ENCODE measurements around the gene BOD1L1. TPM values are rescaled to one million over a fixed set of nuclear protein-coding genes. Genes with fewer than 3 reads are reported as not detected.

BOD1L1 gene
- total RNA-seq, 2 donors from 2014 or later: 16.2 to 20.0 TPM

DNA sequence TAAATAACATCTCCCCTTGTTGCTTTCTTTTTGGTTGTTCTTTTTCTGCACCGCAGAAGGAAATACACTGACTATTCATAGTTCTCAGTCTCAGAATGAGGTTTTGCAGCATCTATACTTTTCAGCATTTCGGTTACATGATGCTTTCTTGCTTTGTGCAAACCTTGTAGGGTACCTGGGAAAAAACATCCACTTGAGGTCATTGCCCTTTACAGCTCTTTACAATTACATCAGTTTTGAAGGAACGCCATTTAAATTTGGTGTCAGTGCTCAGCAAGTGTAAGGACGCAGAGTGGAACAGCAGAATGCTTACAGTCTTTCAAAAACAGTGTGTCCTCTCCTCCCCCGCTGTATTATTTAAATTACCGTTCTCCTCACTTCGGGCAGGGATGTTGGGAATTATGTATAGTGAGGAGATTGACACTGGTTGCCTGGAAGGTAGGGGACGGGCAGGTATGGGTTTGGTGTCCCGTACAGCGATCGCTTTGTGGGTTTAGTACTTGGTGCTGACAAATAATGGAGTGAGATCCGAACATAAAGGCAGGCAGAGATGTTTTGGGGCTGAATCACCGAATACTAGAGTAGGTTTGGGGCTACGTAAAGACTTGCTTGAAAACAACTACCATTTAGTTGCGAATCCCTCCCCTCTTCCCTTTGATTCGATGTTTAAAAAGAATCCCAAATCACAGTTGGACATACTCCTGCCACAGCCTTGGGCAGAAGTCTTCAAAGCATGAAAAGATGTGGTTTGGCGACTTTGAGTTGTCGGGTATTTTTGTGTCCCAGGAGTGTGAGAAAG, 81.2 kb downstream of the BOD1L1 start:
- Histone ChIP-seq H3K4me1 (peaks cover 0 to 47% of the 10 kb centered on the region in 2 donors), H3K36me3 (no peaks in the 10 kb centered on the region), H3K27me3 (peaks cover 56 to 77% of the 10 kb centered on the region in 2 donors), H3K4me3 (no peak overlapping the region), H3K27ac (no peak overlapping the region), H3K9me3 (peaks cover 0 to 8% of the 10 kb centered on the region in 2 donors)
- DNase-seq (ENCODE audit: low spot score): no peak
- TF ChIP-seq, protein P1, sequence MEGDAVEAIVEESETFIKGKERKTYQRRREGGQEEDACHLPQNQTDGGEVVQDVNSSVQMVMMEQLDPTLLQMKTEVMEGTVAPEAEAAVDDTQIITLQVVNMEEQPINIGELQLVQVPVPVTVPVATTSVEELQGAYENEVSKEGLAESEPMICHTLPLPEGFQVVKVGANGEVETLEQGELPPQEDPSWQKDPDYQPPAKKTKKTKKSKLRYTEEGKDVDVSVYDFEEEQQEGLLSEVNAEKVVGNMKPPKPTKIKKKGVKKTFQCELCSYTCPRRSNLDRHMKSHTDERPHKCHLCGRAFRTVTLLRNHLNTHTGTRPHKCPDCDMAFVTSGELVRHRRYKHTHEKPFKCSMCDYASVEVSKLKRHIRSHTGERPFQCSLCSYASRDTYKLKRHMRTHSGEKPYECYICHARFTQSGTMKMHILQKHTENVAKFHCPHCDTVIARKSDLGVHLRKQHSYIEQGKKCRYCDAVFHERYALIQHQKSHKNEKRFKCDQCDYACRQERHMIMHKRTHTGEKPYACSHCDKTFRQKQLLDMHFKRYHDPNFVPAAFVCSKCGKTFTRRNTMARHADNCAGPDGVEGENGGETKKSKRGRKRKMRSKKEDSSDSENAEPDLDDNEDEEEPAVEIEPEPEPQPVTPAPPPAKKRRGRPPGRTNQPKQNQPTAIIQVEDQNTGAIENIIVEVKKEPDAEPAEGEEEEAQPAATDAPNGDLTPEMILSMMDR (IDR thresholded peaks at IDR 0.05): no peak

DNA sequence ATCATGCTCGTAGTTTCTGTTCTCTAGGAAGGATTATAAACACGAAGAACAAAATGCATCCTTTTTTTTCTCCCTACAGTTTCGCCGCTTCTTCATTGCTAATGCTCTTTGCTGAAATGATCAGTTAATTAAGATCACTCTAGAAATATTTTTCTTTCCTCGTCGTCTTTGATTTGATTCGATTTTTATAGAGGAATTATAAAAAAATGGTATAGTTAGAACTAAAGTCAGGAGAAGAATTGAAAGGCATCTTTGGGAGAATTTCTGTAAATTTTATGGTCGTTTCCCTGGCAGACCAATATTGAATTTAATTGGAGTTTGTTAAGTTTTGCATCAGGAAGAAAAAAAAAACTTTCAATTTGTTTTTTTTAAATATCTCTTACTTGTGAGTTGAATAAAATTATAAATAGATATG, 82.1 kb downstream of the BOD1L1 start:
- no peaks in the 10 kb centered on the region for H3K36me3 ChIP-seq
- TF ChIP-seq, protein P1 (IDR thresholded peaks at IDR 0.05): no peak
- peaks cover 0 to 51% of the 10 kb centered on the region in 2 donors for H3K4me1 ChIP-seq
- H3K27me3 ChIP-seq: peaks cover 66 to 87% of the 10 kb centered on the region in 2 donors
- no peaks in the 10 kb centered on the region for H3K9me3 ChIP-seq
- no peak for DNase-seq (ENCODE audit: low spot score)
- H3K27ac ChIP-seq: no peak overlapping the region
- peak overlapping the region in 1 of 2 donors; percentile 54 for H3K4me3 ChIP-seq

DNA sequence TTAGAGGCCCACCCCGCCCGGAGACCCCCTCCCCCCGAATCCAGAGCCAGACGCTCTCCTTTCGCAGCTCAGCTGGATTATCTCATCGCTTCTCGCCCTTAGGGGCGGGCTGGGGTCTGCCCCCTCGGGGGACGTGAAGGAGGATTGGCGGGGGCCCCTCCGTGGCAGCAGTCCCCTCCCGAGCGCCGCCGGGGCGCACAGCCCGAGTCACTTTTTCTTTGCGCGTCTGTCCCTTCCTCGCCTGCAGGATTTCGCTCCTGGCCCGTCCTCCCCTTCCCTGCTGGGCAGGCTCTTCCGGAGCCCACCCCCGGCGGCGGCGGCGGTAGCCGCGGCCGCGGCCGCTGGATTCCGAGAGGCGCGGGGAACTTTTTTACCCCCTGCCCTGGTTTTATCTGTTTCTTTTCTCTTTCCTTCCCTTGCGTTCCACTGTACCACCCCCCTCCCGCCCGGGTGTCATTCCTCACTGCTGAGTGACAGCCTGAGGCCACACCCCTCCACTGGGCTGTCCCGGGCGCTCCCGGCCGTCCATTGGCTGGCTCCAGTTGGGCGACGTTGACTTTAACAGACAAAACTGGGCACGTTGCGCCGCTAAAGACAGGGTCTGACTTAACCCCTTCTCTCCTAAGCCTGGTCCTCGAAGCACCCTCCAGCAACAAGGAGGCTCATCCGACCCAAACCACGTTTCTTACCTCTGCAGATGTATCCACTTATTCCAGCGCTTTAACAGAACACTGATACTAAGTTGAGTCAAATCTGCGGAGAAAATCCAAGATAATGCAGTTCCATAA, 82.7 kb downstream of the BOD1L1 start:
- Histone ChIP-seq H3K36me3 (no peaks in the 10 kb centered on the region), H3K4me1 (peaks cover 0 to 57% of the 10 kb centered on the region in 2 donors), H3K4me3 (peak overlapping the region; percentile 37 to 54), H3K27ac (no peak overlapping the region), H3K9me3 (no peaks in the 10 kb centered on the region), H3K27me3 (peaks cover 72 to 89% of the 10 kb centered on the region in 2 donors)
- DNase-seq (ENCODE audit: low spot score): no peak
- TF ChIP-seq, protein P1 (IDR thresholded peaks at IDR 0.05): no peak

DNA sequence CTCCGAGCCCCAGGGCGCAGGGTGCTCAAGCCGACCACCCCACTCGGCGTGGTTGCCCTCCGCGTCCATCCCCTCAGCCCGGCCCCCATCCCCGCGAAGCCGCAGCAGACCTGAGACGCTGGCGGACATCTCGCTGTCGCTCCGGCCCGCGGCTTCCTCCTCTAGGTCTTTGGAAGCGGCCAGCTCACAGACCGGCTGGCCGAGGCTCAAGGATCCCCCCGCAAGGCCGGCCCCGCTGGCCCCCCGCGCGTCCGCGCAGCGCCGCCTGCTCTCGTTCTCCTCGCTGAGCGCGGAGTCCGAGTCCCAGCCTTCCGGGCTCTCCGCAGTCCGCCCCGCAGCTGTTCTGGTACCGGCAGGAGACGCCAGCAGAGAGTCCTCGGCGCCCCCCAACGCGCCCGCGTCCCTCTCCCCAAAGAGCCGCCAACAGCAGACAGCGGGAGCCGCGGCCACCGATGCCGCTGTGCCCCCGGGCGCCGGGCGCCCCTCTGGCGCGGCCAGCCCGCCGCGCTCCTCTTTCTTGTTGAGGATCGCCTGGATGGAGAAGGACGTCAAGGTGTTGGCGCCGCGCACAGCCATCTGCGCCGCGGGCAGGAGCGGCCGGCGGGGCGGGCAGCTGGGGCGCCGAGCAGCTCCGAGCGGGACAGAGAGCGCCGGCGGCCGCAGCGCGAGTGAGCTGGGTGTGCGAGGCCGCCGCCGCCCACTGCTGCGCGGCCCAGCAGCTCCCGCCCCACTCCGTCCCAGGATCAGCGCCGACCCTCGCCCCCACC, 83.5 kb downstream of the BOD1L1 start, which contains the start of gene NKX3-2:
Gene NKX3-2 (minus strand): TSS at position 670 of the 767 bp plus-strand sequence. CDS start 94 bp downstream, at position 576.
- H3K4me1 ChIP-seq: peaks cover 0 to 62% of the 10 kb centered on the region in 2 donors
- TF ChIP-seq, protein P1 (IDR thresholded peaks at IDR 0.05): no peak
- no peak for DNase-seq (ENCODE audit: low spot score)
- H3K9me3 ChIP-seq: no peaks in the 10 kb centered on the region
- no peak within 1 kb of the TSS for H3K27ac ChIP-seq
- no peaks in the 10 kb centered on the region for H3K36me3 ChIP-seq
- H3K4me3 ChIP-seq: peak within 1 kb of the TSS; percentile 37 to 54
- peaks cover 80 to 90% of the 10 kb centered on the region in 2 donors for H3K27me3 ChIP-seq

DNA sequence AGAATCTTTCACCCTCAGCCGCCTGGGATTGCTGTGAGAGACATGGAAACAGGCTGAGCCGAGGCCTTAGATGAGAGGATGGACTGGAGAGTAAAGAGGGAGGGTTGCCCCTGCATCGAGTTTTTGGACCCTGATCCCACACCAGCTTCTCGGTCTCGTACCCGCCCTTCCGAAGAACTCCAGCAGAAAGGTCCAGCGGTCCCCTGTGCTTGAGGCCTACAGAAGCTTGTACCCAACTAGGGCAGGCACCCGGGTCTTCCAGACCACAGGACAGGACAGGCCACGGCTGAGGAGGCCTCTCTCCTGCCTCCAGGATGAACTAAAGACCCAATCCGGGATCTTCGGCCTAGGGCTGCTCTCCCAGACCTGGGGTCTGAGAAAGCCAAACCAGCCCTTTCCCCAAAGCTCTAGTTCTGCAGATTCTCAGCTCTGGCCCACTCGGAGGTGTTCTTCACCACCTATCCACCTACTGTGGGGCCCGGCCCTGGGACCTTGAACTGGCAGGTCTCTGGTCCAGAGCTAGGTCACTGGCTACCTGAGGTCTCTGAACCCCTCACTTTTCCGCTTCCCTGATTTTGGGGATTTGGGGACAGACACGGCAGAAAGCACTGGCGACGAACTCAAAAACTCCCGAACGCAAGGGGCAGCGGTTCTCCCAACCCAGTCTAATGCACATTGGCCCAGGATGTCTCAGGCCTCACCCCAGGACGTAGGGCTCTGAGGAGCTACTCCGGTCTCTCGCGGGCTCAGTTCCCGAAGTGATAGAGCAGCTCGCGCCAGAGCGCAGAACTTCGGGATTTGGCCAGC, 84.3 kb downstream of the BOD1L1 start:
- TF ChIP-seq, protein P1 (IDR thresholded peaks at IDR 0.05): no peak
- Histone ChIP-seq H3K36me3 (no peaks in the 10 kb centered on the region), H3K4me3 (peak overlapping the region in 1 of 2 donors; percentile 54), H3K27ac (no peak overlapping the region), H3K4me1 (peaks cover 0 to 64% of the 10 kb centered on the region in 2 donors), H3K27me3 (peaks cover 83 to 90% of the 10 kb centered on the region in 2 donors), H3K9me3 (no peaks in the 10 kb centered on the region)
- DNase-seq (ENCODE audit: low spot score): no peak

Measured in right atrium auricular region (tissue), 2 donors.